Retinal pigment epithelial cell (primary cell): ENCODE results near the gene NUBP1.
A peak's percentile ranks its signal among the peaks of the same experiment; 100 is the strongest.
"Not testable (repeated sequence)": the region's sequence is repeated elsewhere in the genome, so short reads cannot be mapped to it uniquely, and the experiment has no call there.

Experiments used
- DNase-seq: peaks from one replicate; pipeline ENCODE4 v3.0.0-alpha.2; 2010; ENCODE audit warnings: low read depth
- H3K4me3 ChIP-seq: 2 replicates; pipeline ENCODE4 v1.5.1; 2011; ENCODE audit warnings: mild to moderate bottlenecking, low read length, control low read depth, moderate library complexity
- CTCF ChIP-seq: conservative IDR thresholded peaks from 2 replicates; pipeline ENCODE4 v1.5.1; 2011; ENCODE audit warnings: low read depth, low read length, control low read depth, inconsistent platforms

NUBP1 gene

GRCh38 chr16:10776280-10776679 lies 32.6 kb downstream of the NUBP1 start:
- TF ChIP-seq CTCF: no peak
- DNase-seq: no peak
- no peak overlapping the region for H3K4me3 ChIP-seq

DNA sequence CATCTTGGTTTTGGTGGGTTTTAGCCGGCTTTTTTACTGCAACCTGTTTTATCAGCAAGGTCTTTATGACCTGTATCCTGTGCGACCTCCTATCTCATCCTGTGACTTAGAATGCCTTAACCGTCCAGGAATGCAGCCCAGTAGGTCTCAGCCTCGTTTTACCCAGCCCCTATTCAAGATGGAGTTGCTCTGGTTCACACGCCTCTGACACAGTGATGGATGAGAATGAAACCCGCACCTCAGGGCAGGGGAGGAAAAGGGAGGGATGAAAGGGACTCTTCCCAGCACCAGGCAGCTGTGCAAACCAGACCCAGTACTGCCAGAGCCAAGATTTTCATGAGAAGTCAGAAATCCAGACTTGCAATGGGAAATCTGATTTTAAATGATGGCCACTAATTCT lies 33.3 kb downstream of the NUBP1 start:
- not testable (repeated sequence) for DNase-seq, H3K4me3 ChIP-seq

DNA sequence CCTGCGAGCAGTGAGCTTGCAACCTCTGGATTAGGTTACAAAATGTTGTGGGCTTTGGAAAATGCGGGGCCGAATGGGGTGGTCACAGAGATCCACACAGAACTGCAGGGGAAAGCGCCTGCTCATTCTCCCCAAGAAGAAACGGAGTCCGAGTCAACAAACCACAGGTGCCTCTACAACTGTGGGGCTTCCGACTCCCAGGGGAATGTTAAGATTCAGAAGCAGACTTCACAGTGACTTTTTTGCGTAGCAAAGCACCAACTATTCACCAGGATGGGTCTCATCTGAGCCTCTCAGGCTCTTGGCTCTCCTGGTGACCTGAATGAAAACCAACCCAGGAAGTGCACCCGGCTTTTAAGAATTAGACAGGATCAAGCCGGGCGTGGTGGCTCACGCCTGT lies 33.7 kb downstream of the NUBP1 start:
- no peak for DNase-seq
- H3K4me3 ChIP-seq: no peak overlapping the region
- TF ChIP-seq CTCF: no peak

DNA sequence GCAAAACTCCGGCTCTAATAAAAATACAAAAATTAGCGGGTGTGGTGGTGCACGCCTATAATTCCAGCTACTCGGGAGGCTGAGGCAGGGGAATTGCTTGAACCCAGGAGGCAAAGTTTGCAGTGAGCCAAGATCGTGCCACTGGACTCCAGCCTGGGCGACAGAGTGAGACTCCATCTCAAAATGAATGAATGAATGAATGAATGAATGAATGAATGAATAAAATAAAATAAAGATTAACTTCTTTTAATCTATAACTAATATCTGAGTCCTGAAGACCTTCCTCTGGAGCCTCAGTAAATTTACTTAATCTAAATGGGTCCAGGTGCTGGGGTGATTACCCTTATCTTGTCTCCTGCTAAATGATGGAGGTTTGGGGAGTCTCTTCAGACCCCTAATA lies 36.3 kb downstream of the NUBP1 start:
- DNase-seq: not testable (repeated sequence)

DNA sequence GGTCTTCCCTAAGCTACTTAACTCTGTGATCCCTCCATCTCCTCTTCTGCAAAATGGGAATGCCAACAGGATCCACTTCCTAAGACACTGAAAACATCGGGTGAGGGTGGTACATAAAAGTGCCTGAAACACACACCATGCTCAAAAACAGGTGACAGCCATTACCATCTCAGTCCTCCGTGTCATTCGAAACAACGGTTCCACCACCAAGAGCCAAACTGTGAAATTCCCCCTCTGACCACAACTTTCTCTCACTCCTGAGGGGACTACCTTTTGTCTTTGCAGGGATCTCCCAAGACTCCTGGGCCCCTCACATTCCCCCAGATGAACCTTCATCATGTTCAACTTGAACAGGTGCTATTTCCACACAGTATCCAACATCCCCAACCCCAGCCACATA lies 37.0 kb downstream of the NUBP1 start:
- no peak overlapping the region for H3K4me3 ChIP-seq
- no peak for TF ChIP-seq CTCF

More for the DNA sequence above, 36.3 kb downstream of the NUBP1 start:
- not testable (repeated sequence) for H3K4me3 ChIP-seq

GRCh38 chr16:10782628-10783027 lies 39.0 kb downstream of the NUBP1 start:
- no peak overlapping the region for H3K4me3 ChIP-seq
- TF ChIP-seq CTCF: no peak
- DNase-seq: no peak

More for the DNA sequence above, 37.0 kb downstream of the NUBP1 start:
- DNase-seq: no peak

- DNase-seq: peak; percentile 76
- no peak overlapping the region for H3K4me3 ChIP-seq
- TF ChIP-seq CTCF: no peak
Observed at GRCh38 chr16:10787304-10787703, 43.7 kb downstream of the NUBP1 start.

GRCh38 chr16:10788630-10789029 lies 45.0 kb downstream of the NUBP1 start:
- not testable (repeated sequence) for H3K4me3 ChIP-seq, DNase-seq

DNA sequence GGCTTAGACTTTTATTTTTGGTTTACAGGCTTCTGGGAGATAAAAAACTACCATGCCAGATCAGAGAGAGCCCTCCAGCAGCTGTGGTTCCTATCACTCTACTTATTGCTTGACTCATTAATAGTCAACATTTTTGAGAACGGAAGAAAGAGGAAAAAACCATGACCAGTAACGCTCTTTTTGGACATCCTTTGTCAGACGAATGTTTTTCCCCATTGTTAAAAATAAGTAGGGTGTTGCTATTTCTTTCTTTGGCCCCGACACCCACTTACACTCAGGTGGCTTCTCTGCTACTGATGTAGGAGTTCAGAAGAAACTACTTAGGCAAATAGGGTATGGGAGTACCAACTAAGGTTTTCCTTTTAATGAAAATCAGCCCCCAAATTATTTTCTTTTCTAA lies 47.4 kb downstream of the NUBP1 start:
- no peak for TF ChIP-seq CTCF
- no peak for DNase-seq
- H3K4me3 ChIP-seq: no peak overlapping the region
